ENCODE measurements around the gene PAM.

PAM gene

GRCh38 chr5:103016167-103016566 lies 261.1 kb downstream of the PAM start:
- peak; percentile 92 for TF ChIP-seq GATA3 (IDR thresholded peaks at IDR 0.05; ENCODE audit: low read depth, low read length)
- TF ChIP-seq GATA2 (IDR thresholded peaks at IDR 0.05; ENCODE audit: low read depth, low read length) = peak; percentile 90

DNA sequence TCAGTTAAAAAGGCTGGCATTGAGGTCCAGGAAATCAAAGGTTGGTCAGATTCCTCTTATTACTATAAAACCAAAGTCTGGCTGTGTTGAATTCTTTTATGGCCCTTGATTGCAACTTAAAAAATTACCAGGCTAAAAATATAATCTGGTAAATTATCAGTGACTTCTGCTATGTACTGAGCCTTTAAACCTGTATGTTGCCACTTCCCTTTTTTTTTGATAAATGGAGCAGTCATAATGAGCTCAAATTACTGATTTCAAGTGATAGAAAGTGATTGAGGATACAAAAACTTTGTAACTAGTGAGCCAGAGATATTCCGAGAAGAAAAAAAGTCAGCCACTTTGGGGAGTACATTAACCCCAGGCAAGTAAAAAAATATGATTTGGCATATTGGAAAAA lies 264.7 kb downstream of the PAM start:
- TF ChIP-seq GATA2 (IDR thresholded peaks at IDR 0.05; ENCODE audit: low read depth, low read length) (no peak), GATA3 (IDR thresholded peaks at IDR 0.05; ENCODE audit: low read depth, low read length) (no peak)

GRCh38 chr5:103021314-103021713 lies 266.2 kb downstream of the PAM start:
- TF ChIP-seq GATA2 (IDR thresholded peaks at IDR 0.05; ENCODE audit: low read depth, low read length) = no peak
- TF ChIP-seq GATA3 (IDR thresholded peaks at IDR 0.05; ENCODE audit: low read depth, low read length) = no peak

DNA sequence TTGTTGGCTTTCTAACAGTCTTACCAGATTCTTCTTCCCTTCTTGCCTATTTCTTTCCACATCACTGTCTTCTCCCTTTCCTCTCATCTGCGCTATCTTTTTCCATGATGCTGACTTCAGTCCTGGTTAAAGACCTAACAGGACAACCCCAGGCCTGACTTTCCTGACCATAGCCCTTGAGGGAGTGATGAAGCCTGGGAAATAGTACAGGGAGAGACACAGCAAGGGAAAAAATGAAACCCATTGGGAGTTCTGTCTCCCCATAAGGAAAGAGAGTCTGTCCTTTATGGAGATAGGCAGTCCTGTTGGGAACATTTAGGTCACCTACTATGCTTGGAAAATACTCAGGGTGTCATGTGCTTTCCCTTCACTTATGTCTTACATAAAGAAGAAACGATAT lies 272.2 kb downstream of the PAM start:
- TF ChIP-seq GATA2 (IDR thresholded peaks at IDR 0.05; ENCODE audit: low read depth, low read length) (no peak), GATA3 (IDR thresholded peaks at IDR 0.05; ENCODE audit: low read depth, low read length) (no peak)

DNA sequence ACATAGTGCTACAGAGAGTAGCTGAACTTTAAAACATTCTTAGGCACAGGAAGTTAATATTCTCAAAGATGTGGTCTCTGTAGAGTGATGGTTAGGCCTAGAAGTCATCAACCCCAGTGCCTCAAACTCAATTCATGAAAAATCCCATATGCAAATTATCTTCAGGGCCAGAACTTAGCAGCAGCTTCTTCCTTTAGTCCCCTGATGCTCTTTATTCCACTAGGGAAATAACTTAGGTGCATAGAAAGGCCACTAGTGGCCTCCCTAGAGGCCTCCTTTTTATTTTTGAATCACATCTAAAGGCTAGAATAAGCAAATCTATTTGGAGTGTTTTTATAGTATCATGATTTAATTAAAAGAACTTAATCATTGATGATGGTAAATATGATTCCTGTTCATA lies 276.5 kb downstream of the PAM start:
- TF ChIP-seq GATA3 (IDR thresholded peaks at IDR 0.05; ENCODE audit: low read depth, low read length) (no peak), GATA2 (IDR thresholded peaks at IDR 0.05; ENCODE audit: low read depth, low read length) (no peak)

DNA sequence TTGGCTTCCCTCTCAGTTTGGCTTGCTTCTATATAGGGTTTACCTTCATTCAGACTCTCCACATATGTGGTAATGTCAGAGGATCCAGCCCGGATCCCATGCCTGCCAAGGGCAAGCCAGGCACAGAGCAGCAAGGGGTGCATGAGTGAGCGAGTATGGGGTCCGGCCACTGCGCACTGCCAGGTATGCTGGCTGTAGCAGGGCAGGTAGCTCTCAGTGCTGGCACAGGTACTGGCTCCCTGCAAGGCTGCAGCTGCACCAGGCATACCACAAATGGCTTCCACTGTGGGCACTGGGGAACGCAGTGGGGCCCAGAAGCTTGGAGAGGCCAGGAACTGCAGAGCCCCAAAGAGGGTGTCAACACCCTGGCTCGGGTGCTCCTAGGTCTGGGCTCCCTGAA lies 278.6 kb downstream of the PAM start:
- no peak for TF ChIP-seq GATA3 (IDR thresholded peaks at IDR 0.05; ENCODE audit: low read depth, low read length)
- no peak for TF ChIP-seq GATA2 (IDR thresholded peaks at IDR 0.05; ENCODE audit: low read depth, low read length)

- TF ChIP-seq GATA2 (IDR thresholded peaks at IDR 0.05; ENCODE audit: low read depth, low read length) (no peak), GATA3 (IDR thresholded peaks at IDR 0.05; ENCODE audit: low read depth, low read length) (no peak)
These were observed 279.7 kb downstream of the PAM start for GRCh38 chr5:103034662-103035392.

DNA sequence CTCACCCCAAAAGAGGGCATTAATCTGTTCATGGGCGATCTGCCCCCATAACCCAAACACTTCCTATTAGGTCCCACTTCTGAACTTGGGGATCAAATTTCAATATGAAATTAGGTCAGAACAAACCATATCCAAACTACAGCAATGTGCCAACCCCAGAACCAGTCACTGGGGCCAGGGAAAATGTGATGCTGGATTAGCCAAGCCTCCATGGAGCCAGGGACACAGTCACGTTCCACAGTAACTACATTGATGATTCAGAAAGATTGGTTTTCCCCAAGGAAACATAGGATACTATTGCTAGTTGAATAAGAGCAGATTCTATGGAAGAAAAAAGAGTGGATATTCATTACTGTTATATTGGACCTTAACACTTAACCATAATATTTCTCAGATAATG lies 280.6 kb downstream of the PAM start:
- TF ChIP-seq GATA2 (IDR thresholded peaks at IDR 0.05; ENCODE audit: low read depth, low read length) (no peak), GATA3 (IDR thresholded peaks at IDR 0.05; ENCODE audit: low read depth, low read length) (no peak)

DNA sequence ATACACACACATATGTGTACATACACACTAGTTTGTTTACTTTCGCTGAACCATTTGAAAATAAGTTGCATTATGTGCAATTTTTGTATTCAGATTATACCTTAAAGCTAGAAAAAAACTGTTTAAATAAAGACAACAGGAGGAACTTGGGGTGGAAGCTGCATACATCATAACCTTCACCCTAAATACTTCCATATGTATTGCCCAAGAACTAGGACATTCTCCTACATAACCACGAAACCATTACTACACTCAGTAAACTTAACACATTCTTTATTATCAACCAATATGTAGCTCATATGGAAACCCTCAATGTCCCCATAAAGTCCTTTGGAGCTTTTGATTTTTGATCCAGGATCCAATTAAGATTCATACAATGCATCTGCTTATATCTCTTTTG lies 281.5 kb downstream of the PAM start:
- TF ChIP-seq GATA2 (IDR thresholded peaks at IDR 0.05; ENCODE audit: low read depth, low read length) (no peak), GATA3 (IDR thresholded peaks at IDR 0.05; ENCODE audit: low read depth, low read length) (no peak)

DNA sequence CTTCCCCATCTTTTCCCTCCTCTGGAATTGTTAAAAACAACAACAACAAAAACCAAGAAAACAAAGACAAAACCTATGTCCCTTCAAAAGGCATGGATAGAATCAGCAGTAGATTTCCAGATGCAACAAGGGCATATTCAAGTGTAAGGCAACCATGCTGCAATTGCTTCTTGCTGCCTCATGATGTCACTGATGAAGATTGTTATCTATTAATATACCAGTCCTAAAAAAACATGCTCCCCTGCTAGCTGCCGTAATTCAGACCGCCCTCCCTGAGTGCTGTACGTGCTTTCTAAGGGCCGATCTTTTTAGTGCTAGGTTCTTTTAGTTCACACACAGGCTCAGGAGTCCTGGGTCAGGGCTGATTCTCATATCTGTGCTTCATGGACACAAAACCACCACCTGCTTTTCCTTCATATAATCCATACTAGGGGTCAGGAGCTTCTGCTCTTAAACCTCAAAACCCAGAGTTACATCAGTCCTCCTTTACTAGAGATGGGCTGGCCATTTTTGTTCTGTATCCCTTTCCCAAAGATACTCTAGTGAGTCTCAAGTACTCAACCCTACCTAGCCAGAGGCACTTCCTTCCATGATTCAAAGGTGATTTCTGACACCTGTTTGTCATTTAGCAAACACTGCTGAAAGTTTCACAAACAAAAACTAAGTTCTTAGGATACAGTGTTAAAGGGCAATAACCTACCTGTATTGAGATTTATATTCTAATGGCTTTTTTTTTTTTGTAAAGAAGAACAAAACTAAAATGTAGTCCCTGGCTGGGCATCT lies 282.8 kb downstream of the PAM start:
- 0 out of 2 replicates have a peak, but pooled peaks have one; percentile 25 for TF ChIP-seq GATA3 (IDR thresholded peaks at IDR 0.05; ENCODE audit: low read depth, low read length)
- TF ChIP-seq GATA2 (IDR thresholded peaks at IDR 0.05; ENCODE audit: low read depth, low read length) = no peak; the same call in 1 of the 2 replicates

DNA sequence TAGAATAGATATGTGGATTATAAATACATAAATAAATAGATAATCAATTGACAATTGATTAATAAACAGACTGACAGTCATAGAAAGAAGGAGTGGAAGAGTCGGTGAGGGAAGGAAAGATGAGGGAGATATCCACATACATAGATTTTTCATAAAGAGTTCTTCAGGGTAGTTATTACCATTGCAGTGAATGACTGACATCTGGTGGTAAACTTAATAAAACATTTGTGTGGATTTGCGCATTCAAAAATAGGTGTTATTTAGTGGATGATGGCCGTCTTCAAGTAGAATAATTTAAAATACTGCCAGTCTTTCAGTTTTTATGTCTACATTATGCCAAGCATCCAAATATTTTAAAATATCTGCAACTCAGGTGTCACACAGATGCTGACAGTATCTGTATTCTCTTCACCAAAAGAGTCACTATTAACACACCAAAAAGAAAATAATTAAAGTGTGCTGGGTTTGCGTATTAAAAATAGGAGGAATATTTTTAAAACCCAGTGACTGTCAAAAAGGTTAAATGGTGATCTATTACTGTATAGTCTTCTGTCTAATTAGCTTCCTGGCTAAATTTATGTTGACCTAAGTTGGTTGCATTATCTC lies 286.1 kb downstream of the PAM start:
- TF ChIP-seq GATA3 (IDR thresholded peaks at IDR 0.05; ENCODE audit: low read depth, low read length) (0 out of 2 replicates have a peak, but pooled peaks have one; percentile 40), GATA2 (IDR thresholded peaks at IDR 0.05; ENCODE audit: low read depth, low read length) (no peak)

GRCh38 chr5:103057208-103058130 lies 302.4 kb downstream of the PAM start:
- TF ChIP-seq GATA2 (IDR thresholded peaks at IDR 0.05; ENCODE audit: low read depth, low read length) = no peak

DNA sequence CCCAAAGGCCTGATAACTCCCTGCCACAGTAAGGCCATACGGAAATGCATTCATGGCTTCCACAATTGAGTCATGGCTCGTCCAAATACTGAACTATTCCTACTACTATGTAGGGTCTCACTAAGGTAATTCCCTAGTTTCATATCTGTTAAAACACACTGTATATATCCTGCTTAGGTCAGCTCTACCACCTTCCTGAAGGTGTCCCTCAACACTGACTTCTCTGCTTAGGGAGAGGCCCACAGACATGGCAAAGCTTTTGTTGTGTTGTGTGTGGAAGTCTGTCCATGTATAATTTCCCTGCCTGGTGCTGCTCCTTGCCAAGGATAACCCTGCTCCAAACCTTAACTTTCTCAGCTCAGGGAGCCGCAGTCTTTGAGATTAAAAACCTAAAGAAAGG lies 304.4 kb downstream of the PAM start:
- TF ChIP-seq GATA3 (IDR thresholded peaks at IDR 0.05; ENCODE audit: low read depth, low read length) (no peak), GATA2 (IDR thresholded peaks at IDR 0.05; ENCODE audit: low read depth, low read length) (no peak)
